ENCODE results near the gene MMP26.

MMP26 gene

GRCh38 chr11:4672470-4672869 lies 32.1 kb upstream of the MMP26 start:
- H3K27ac ChIP-seq, result no peak overlapping the region
- TF ChIP-seq ZFX (IDR thresholded peaks at IDR 0.05) (no peak), CTCF (conservative IDR thresholded peaks at IDR 0.05) (no peak)

- TF ChIP-seq CTCF (conservative IDR thresholded peaks at IDR 0.05) (no peak), ZFX (IDR thresholded peaks at IDR 0.05) (no peak)
- no peak overlapping the region for H3K27ac ChIP-seq
Observed at GRCh38 chr11:4673781-4674180, 30.8 kb upstream of the MMP26 start.

- TF ChIP-seq CTCF (conservative IDR thresholded peaks at IDR 0.05) (no peak), ZFX (IDR thresholded peaks at IDR 0.05) (no peak)
- H3K27ac ChIP-seq, result no peak overlapping the region
Observed at GRCh38 chr11:4677948-4678347, 26.6 kb upstream of the MMP26 start.

- H3K27ac ChIP-seq, result no peak overlapping the region
- TF ChIP-seq CTCF (conservative IDR thresholded peaks at IDR 0.05), result no peak
- no peak for TF ChIP-seq ZFX (IDR thresholded peaks at IDR 0.05)
Observed at GRCh38 chr11:4680341-4680740, 24.2 kb upstream of the MMP26 start.

GRCh38 chr11:4682623-4683419 lies 21.8 kb upstream of the MMP26 start:
- TF ChIP-seq CTCF (conservative IDR thresholded peaks at IDR 0.05), result no peak
- TF ChIP-seq ZFX (IDR thresholded peaks at IDR 0.05), result no peak
- no peak overlapping the region for H3K27ac ChIP-seq

GRCh38 chr11:4684631-4685285 lies 19.8 kb upstream of the MMP26 start:
- H3K27ac ChIP-seq, result no peak overlapping the region
- TF ChIP-seq CTCF (conservative IDR thresholded peaks at IDR 0.05), result no peak
- no peak for TF ChIP-seq ZFX (IDR thresholded peaks at IDR 0.05)

GRCh38 chr11:4695442-4695841 lies 9.1 kb upstream of the MMP26 start:
- no peak overlapping the region for H3K27ac ChIP-seq
- TF ChIP-seq ZFX (IDR thresholded peaks at IDR 0.05) (no peak), CTCF (conservative IDR thresholded peaks at IDR 0.05) (no peak)
